Progenitor cell of endocrine pancreas (in vitro differentiated cells): ENCODE results near the gene OR8B3. TPM values are rescaled to one million over a fixed set of nuclear protein-coding genes. Genes with fewer than 3 reads are reported as not detected.

Experiments used
- DNase-seq: peaks from one replicate; pipeline ENCODE4 v3.0.0; 2021; ENCODE audit warnings: low spot score; ENCODE audit not compliant: unreplicated experiment
- H3K27ac Mint-ChIP-seq: 2 replicates; pipeline ENCODE4 v1.8.0; 2021; ENCODE audit warnings: mild to moderate bottlenecking, moderate library complexity, mixed read lengths
- H3K27me3 Mint-ChIP-seq: 2 replicates; pipeline ENCODE4 v1.8.0; 2021; ENCODE audit warnings: mixed read lengths
- H3K36me3 Mint-ChIP-seq: 2 replicates; pipeline ENCODE4 v1.8.0; 2022; ENCODE audit warnings: mixed read lengths; ENCODE audit not compliant: insufficient read depth
- H3K4me1 Mint-ChIP-seq: 2 replicates; pipeline ENCODE4 v1.8.0; 2021; ENCODE audit warnings: low read depth, mixed read lengths
- H3K4me3 Mint-ChIP-seq: 2 replicates; pipeline ENCODE4 v1.8.0; 2021; ENCODE audit warnings: low read depth, mild to moderate bottlenecking, moderate library complexity, mixed read lengths
- H3K9me3 Mint-ChIP-seq: 2 replicates; pipeline ENCODE4 v1.8.0; 2021; ENCODE audit warnings: low read depth, mixed read lengths
- CTCF ChIP-seq: fragments of 200-600 bp; sonication (generic); IDR thresholded peaks from one replicate; pipeline ENCODE4 v1.5.0; 2021; ENCODE audit warnings: antibody characterized with exemption, mild to moderate bottlenecking; ENCODE audit not compliant: unreplicated experiment
- total RNA-seq: library from RNA; stranded (reverse); gene quantifications from 2 replicates; pipeline ENCODE4 v1.2.1, GENCODE V29; 2021

The OR8B3 gene
- total RNA-seq, 1 donor from 2014 or later = not detected

- Mint-ChIP-seq H3K27ac (no peak overlapping the region), H3K4me1 (no peaks in the 10 kb centered on the region), H3K9me3 (peaks cover 3% of the 10 kb centered on the region), H3K36me3 (no peaks in the 10 kb centered on the region), H3K27me3 (no peaks in the 10 kb centered on the region), H3K4me3 (no peak overlapping the region)
- TF ChIP-seq CTCF = no peak
- DNase-seq = no peak
Observed at GRCh38 chr11:124376280-124376679, 22.5 kb downstream of the OR8B3 start.

- no peaks in the 10 kb centered on the region for H3K4me1 Mint-ChIP-seq
- no peak for DNase-seq
- H3K36me3 Mint-ChIP-seq = no peaks in the 10 kb centered on the region
- H3K27me3 Mint-ChIP-seq = peaks cover 7% of the 10 kb centered on the region
- no peak overlapping the region for H3K27ac Mint-ChIP-seq
- H3K4me3 Mint-ChIP-seq = no peak overlapping the region
- TF ChIP-seq CTCF = no peak
- no peaks in the 10 kb centered on the region for H3K9me3 Mint-ChIP-seq
Observed at GRCh38 chr11:124359566-124359965, 39.3 kb downstream of the OR8B3 start.

DNA sequence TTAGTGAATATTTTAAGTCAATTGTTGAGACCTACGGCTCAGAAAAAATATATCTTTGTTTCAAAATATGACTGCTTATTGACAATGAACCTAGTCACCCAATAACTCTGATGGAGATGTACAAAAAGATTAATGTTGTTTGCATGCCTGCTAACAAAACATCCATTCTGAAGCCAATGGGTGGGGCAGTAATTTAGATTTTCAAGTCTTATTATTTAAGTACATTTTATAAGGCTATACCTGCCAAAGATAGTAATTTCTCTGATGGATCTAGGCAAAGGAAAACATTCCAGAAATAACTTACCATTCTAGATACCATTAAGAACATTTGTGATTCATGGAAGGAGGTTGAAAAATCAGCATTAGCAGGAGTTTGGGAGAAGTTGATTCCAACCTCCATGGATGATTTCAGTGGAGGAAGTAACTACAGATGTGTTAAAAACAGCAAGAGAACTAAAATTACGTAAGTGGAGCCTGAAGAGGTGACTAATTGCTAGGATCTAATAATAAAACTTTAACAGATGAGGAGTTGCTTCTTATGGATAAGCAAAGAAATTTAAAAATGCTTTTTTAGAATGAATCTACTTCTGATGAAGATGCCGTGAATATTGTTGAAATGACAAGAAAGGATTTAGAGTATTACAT is 52.4 kb downstream of the OR8B3 start:
- H3K9me3 Mint-ChIP-seq = peaks cover 11% of the 10 kb centered on the region

More for the DNA sequence above, 52.4 kb downstream of the OR8B3 start:
- H3K4me3 Mint-ChIP-seq = no peak overlapping the region
- H3K4me1 Mint-ChIP-seq = no peaks in the 10 kb centered on the region
- no peak overlapping the region for H3K27ac Mint-ChIP-seq
- DNase-seq = no peak
- H3K36me3 Mint-ChIP-seq = no peaks in the 10 kb centered on the region
- H3K27me3 Mint-ChIP-seq = no peaks in the 10 kb centered on the region
- TF ChIP-seq CTCF = no peak

Other genes with a start within 250 kb of the OR8B3 start
- not detected in 2 replicates for gene OR10D3, start 215.7 kb downstream of the OR8B3 start, total RNA-seq
- gene OR8G1, start 157.9 kb downstream of the OR8B3 start, total RNA-seq = not detected in 2 replicates
- gene OR8G5, start 142.6 kb downstream of the OR8B3 start, total RNA-seq = not detected in 2 replicates
- gene OR8D1, start 85.1 kb downstream of the OR8B3 start, total RNA-seq = not detected in 2 replicates
- not detected in 2 replicates for gene OR8D2, start 78.8 kb downstream of the OR8B3 start, total RNA-seq
- gene OR8B2, start 14.5 kb downstream of the OR8B3 start, total RNA-seq = not detected in 2 replicates
- gene OR8B4, start 25.8 kb upstream of the OR8B3 start, total RNA-seq = not detected in 2 replicates
- gene OR8B8, start 46.7 kb upstream of the OR8B3 start, total RNA-seq = not detected in 2 replicates
- not detected in 2 replicates for gene OR8B12, start 144.6 kb upstream of the OR8B3 start, total RNA-seq
- not detected in 2 replicates for gene OR8A1, start 171.0 kb upstream of the OR8B3 start, total RNA-seq
- not detected in 2 replicates for gene PANX3, start 212.4 kb upstream of the OR8B3 start, total RNA-seq
- 31.1 and 33.3 TPM in 2 replicates for gene TBRG1, start 223.8 kb upstream of the OR8B3 start, total RNA-seq